Fibroblast of skin of right quadriceps (primary cell): Measurements from ENCODE around the gene CNTNAP2.

ENCODE experiments used
- DNase-seq: peaks from one replicate; pipeline ENCODE4 v3.0.0-alpha.2; 2013

Gene CNTNAP2

GRCh38 chr7:147810269-147810668, 1693.7 kb downstream of the CNTNAP2 start:
- no peak for DNase-seq

- DNase-seq = no peak
These were observed 1695.3 kb downstream of the CNTNAP2 start for GRCh38 chr7:147811923-147812322.

GRCh38 chr7:147813316-147813715, 1696.7 kb downstream of the CNTNAP2 start:
- no peak for DNase-seq

- DNase-seq = no peak
These were observed 1701.7 kb downstream of the CNTNAP2 start for GRCh38 chr7:147818317-147818716.

GRCh38 chr7:147824671-147825070, 1708.1 kb downstream of the CNTNAP2 start:
- DNase-seq = no peak

- no peak for DNase-seq
These were observed 1712.4 kb downstream of the CNTNAP2 start for GRCh38 chr7:147829016-147829415.

- no peak for DNase-seq
These were observed 1717.0 kb downstream of the CNTNAP2 start for GRCh38 chr7:147833557-147833956.

GRCh38 chr7:147833970-147834369, 1717.4 kb downstream of the CNTNAP2 start:
- DNase-seq = no peak

GRCh38 chr7:147852833-147853232, 1736.2 kb downstream of the CNTNAP2 start:
- no peak for DNase-seq

GRCh38 chr7:147857152-147858140, 1740.8 kb downstream of the CNTNAP2 start:
- DNase-seq = no peak

GRCh38 chr7:147858421-147858820, 1741.8 kb downstream of the CNTNAP2 start:
- DNase-seq = peak; percentile 32

GRCh38 chr7:147859033-147859432, 1742.4 kb downstream of the CNTNAP2 start:
- DNase-seq = peak; percentile 9

GRCh38 chr7:147859486-147859885, 1742.9 kb downstream of the CNTNAP2 start:
- no peak for DNase-seq

GRCh38 chr7:147861058-147861716, 1744.6 kb downstream of the CNTNAP2 start:
- DNase-seq = peak; percentile 80

GRCh38 chr7:147861945-147862344, 1745.3 kb downstream of the CNTNAP2 start:
- DNase-seq = no peak

- DNase-seq = no peak
These were observed 1752.9 kb downstream of the CNTNAP2 start for GRCh38 chr7:147869456-147869855.

GRCh38 chr7:147878912-147879661, 1762.5 kb downstream of the CNTNAP2 start:
- no peak for DNase-seq

- no peak for DNase-seq
These were observed 1769.3 kb downstream of the CNTNAP2 start for GRCh38 chr7:147885869-147886268.

GRCh38 chr7:147894271-147894670, 1777.7 kb downstream of the CNTNAP2 start:
- peak; percentile 46 for DNase-seq

- no peak for DNase-seq
These were observed 1779.5 kb downstream of the CNTNAP2 start for GRCh38 chr7:147896121-147896520.

- DNase-seq = no peak
These were observed 1787.1 kb downstream of the CNTNAP2 start for GRCh38 chr7:147903536-147904218.

- DNase-seq = no peak
These were observed 1787.6 kb downstream of the CNTNAP2 start for GRCh38 chr7:147904219-147904576.
